ENCODE results near the gene CDKL1.

DNA sequence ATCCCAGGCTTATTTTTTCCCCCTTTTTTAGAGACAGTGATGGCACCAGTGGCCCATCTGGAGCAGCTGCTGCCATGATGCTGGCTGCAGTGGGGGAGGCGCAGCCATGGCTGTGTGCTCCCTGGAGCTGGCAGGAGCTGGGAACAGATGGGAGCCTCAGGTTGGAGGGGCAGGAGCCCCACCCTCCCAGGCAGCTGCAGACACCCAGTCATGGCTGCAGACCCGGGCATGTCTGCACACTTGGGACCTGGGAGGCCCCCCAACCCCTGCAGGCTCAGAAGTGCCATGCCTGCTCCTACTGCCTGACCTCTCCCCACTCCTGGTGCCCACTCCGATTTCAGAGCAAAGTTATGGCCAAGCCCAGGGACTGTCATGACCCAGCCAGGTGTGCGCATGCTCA is 25.1 kb downstream of the CDKL1 start:
- no peak for TF ChIP-seq YY1 (IDR thresholded peaks at IDR 0.05; ENCODE audit: insufficient read depth, insufficient read length)
- no peak for TF ChIP-seq ZNF274 (IDR thresholded peaks at IDR 0.05; ENCODE audit: low read depth, low read length)
- TF ChIP-seq SUZ12 (IDR thresholded peaks at IDR 0.05; ENCODE audit: extremely low read depth, insufficient read depth, insufficient read length) = no peak
